Endothelial cell of umbilical vein (primary cell): Measurements from ENCODE around the gene CREB3.

Source experiments
- EZH2 ChIP-seq: IDR thresholded peaks from 2 replicates; pipeline ENCODE4 v1.6.1; 2012; ENCODE audit warnings: borderline replicate concordance, low read depth, mild to moderate bottlenecking, moderate library complexity, low read length, inconsistent platforms; ENCODE audit not compliant: severe bottlenecking
- FOS ChIP-seq: IDR thresholded peaks from 2 replicates; pipeline ENCODE4 v1.6.1; 2011; ENCODE audit warnings: mild to moderate bottlenecking, low read length, moderate library complexity, borderline replicate concordance; ENCODE audit not compliant: insufficient read depth
- GATA2 ChIP-seq: IDR thresholded peaks from 2 replicates; pipeline ENCODE4 v1.7.0; 2011; ENCODE audit warnings: low read depth, mild to moderate bottlenecking, moderate library complexity, mixed read lengths, low read length; ENCODE audit not compliant: insufficient read length, insufficient read depth
- JUN ChIP-seq: IDR thresholded peaks from 2 replicates; pipeline ENCODE4 v1.6.1; 2011; ENCODE audit warnings: borderline replicate concordance, low read depth; ENCODE audit not compliant: insufficient read length, insufficient read depth
- POLR2A ChIP-seq: IDR thresholded peaks from 2 replicates; pipeline ENCODE4 v1.6.1; 2012; ENCODE audit warnings: low read depth, mild to moderate bottlenecking, control low read depth, low read length
- POLR2AphosphoS5 ChIP-seq: IDR thresholded peaks from 2 replicates; pipeline ENCODE4 v1.6.1; 2012; ENCODE audit warnings: low read depth, mild to moderate bottlenecking, control low read depth, low read length, moderate library complexity; ENCODE audit not compliant: insufficient read depth
- TF ChIP-seq, protein P1 (sequence below), 2 donors: IDR thresholded peaks; 1 replicate in 1 of 2; 2 replicates in 1 of 2; pipeline ENCODE4 v1.5.1; 2011; ENCODE audit warnings: low read length in 2 of 2, mild to moderate bottlenecking in 2 of 2, moderate library complexity in 2 of 2, control low read depth in 1 of 2, inconsistent platforms in 1 of 2, low read depth in 1 of 2; ENCODE audit not compliant: insufficient read depth in 1 of 2; ENCODE audit errors: extremely low read depth in 1 of 2
- TF ChIP-seq, protein P2 (sequence below): IDR thresholded peaks from 2 replicates; pipeline ENCODE4 v1.6.1; 2011; ENCODE audit not compliant: insufficient read depth, insufficient read length

DNA sequence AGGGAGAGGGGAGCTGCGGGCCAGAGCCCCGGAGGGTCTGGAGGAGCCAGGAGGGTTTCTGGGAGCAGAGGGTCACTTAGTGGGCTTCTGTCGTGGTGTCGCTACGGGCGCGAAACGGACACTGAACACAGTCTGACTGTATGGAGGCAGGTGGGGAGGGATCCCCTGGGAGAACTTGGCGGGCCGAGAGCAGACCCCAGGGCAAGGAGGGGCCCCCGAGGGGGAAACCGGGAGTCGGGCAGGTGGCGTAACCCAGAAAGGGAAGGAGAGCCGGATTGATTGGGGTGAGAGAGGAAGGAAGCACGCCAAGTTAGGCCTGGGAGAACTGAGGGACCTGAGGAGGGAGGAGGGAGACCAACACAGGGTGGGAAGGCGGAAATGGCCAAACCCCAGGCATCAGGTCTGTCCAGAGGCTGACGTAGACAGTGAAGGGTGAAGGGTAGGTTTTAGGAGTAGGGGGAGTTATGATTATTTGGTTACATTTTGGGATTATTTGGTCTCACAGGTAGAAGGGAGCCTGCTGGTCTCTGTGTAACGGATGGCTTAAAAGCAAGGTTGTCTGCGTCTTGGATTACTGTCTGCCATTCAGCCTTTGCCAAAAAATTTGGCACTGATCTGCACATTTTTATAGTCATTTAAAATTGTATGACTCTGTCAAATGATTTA is 24.9 kb downstream of the CREB3 start:
- TF ChIP-seq JUN = no peak
- TF ChIP-seq, protein P1, sequence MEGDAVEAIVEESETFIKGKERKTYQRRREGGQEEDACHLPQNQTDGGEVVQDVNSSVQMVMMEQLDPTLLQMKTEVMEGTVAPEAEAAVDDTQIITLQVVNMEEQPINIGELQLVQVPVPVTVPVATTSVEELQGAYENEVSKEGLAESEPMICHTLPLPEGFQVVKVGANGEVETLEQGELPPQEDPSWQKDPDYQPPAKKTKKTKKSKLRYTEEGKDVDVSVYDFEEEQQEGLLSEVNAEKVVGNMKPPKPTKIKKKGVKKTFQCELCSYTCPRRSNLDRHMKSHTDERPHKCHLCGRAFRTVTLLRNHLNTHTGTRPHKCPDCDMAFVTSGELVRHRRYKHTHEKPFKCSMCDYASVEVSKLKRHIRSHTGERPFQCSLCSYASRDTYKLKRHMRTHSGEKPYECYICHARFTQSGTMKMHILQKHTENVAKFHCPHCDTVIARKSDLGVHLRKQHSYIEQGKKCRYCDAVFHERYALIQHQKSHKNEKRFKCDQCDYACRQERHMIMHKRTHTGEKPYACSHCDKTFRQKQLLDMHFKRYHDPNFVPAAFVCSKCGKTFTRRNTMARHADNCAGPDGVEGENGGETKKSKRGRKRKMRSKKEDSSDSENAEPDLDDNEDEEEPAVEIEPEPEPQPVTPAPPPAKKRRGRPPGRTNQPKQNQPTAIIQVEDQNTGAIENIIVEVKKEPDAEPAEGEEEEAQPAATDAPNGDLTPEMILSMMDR (IDR thresholded peaks at IDR 0.05; ENCODE audit: extremely low read depth in 1 of 2, insufficient read depth in 1 of 2, low read depth in 1 of 2, low read length in 2 of 2) = no peak
- peak; percentile 47 for TF ChIP-seq POLR2AphosphoS5
- TF ChIP-seq, protein P2, sequence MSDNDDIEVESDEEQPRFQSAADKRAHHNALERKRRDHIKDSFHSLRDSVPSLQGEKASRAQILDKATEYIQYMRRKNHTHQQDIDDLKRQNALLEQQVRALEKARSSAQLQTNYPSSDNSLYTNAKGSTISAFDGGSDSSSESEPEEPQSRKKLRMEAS = no peak
- peak; percentile 66 for TF ChIP-seq POLR2A
- TF ChIP-seq FOS = no peak
- TF ChIP-seq GATA2 = no peak
- no peak for TF ChIP-seq EZH2
